SIG-M5 treated with dmso at 0.1 percent for 504 hours (cell line): ENCODE data around the gene TRPM6.
A peak's percentile ranks its signal among the peaks of the same experiment; 100 is the strongest.
"Not testable (repeated sequence)": the region's sequence is repeated elsewhere in the genome, so short reads cannot be mapped to it uniquely, and the experiment has no call there.

Experiments used
- DNase-seq: peaks from one replicate; lab custom pipeline; 2025; ENCODE audit not compliant: unreplicated experiment; lab: John Stamatoyannopoulos, UW

The TRPM6 gene

DNA sequence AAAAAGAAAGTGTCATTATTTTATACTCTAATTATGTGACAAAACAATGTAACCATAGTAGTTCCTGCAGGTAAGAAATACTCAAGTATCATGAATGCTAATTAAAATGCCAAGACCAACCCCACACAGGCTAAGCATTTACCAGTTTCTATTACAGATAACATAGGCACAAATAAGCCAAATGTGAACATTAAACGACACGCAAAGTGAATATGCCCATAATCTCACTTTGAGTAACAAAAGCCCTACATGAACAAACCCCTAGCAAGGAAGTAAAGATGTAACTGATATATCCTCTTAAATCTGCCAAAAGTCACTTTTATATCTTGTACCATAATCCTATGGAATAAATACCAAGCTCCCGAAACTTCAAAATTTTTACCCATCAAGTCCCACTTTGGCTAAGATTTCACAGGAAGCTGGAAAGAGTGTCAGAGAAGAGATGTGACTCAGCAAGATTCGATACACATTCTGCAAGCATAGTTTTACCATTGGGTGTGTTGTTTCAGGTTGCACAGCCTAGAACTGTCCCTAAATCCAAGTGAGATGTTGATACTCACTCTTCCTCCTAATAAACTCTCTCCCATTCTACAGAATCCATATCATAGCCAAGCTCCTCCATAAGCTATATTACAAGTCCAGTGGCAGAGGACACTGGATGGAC, 28.8 kb downstream of the TRPM6 start:
- DNase-seq, result no peak

DNA sequence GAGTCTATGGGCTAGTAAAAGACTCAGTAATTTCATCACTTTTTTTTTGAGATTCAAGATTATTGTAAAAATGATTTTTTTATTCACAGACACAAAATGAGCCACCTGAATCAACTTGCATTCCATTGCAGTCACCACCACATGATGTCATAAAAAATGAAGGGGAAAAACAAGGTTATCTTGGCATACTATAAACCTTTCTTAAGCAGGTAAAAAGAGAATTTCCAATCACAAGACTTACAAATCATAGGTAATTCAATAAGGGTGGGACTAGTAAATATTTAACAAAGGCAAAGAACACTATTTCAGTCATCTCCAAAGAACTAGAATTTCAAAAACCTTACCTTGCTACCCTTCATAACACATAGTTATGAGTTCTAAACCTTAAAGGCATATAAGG, 30.7 kb downstream of the TRPM6 start:
- no peak for DNase-seq

DNA sequence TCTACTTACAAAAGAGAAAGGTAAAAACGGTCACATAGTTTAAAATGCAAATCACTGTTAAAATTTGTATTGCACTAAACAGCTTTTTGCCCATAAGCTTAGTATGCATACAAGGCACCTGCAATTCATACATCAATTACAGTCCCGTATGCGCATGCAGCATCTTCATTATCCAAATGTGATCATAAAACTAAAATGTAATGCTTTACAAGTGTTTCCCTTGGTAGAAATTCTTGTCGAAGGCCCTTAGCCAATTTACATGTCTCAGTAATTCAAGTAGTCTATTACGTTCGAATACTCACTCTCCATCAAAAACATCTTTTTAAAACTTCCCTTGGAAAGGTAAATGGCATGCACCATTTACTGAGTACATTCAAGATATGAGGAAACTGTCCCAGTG, 32.6 kb downstream of the TRPM6 start:
- DNase-seq, result no peak

DNA sequence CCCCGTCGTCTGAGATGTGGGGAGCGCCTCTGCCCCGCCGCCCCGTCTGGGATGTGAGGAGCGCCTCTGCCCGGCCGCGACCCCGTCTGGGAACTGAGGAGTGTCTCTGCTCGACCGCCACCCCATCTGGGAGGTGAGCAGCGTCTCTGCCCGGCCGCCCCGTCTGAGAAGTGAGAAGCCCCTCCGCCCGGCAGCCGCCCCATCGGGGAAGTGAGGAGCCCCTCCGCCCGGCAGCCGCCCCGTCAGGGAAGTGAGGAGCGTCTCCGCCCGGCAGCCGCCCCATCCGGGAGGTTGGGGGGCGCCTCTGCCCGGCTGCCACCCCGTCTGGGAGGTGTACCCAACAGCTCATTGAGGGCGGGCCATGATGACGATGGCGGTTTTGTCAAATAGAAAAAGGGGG, 34.7 kb downstream of the TRPM6 start:
- DNase-seq, result not testable (repeated sequence)

DNA sequence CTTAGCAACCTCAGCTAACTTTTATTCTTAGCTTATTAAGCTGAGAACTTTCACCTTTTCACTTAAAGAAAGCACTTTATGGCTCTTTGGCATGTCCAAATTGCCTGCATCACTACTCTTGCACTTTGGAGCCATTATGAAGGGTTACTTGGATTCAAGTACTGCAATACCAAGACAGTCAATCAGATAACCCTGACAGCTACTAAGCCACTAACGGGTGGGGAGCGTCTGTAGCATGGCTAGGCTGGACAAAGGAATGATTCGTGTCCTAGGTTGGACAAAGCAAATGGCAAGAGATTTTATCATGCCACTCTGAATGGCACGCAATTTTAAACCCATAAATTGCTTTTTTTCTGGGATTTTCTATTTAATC, 39.6 kb downstream of the TRPM6 start:
- DNase-seq, result no peak

DNA sequence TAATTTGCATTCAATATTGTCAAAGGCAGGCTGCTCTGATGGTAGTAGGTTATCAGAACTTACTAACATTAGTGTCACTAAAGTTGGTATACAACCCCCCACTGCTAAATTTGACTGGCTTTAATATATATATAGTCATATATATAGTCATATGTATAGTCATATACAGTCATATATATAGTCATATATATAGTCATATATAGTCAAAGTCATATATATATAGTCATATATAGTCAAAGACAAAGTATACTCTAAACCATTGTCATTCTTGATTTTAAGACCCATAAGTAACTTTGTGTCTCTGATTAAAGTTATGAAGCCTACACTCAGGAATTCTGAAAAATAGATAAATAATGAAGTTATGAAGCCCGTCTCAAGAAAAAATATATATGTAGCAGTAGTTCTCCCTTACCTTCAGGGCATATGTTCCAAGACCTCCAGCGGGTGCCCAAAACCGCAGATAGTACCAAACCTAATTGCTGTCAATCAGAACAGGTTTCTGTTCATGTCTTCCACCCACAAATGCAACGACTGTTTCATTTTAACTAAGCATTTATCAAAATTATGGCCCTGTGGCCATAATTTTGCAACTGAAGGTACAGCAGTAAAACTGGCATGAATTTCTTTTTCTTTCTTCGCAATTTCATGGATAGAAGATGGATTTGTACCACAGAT, 40.1 kb downstream of the TRPM6 start:
- DNase-seq, result no peak

DNA sequence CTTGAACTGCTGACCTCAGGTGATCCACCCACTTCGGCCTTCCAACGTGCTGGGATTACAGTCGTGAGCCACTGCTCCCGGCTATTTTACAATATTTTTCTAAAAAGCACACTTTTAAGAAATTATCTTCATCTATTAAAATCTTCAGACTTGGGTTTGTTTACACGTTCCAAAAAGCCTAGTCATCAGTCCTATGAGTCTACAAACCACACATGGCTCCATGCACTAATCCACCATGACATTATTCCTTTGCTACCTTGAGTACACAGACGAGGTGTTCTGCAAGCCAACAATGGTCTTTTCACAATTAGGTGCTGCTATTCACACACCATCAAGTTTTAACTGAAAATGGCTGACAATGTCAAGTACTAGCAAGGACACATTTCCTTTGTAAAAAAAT, 41.0 kb downstream of the TRPM6 start:
- no peak for DNase-seq

DNA sequence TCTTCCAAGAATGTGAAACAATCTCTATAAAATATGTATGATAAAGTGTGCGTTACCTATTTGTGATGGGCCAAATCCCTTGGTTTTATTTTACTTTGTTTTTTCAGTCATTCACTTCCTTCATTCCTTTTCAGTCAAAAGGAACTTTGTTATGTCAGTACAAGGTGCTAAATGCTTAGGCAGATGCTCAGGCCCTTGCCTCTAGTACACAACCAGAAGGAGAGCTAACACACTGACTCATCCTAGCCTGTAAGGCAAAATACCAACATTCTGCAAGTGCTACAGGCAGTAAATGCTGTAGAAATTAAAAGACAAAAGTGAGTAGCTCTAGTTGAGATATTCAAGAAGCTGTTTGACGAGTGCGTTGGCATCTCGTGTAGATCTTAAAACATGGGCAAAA, 49.4 kb downstream of the TRPM6 start:
- no peak for DNase-seq

DNA sequence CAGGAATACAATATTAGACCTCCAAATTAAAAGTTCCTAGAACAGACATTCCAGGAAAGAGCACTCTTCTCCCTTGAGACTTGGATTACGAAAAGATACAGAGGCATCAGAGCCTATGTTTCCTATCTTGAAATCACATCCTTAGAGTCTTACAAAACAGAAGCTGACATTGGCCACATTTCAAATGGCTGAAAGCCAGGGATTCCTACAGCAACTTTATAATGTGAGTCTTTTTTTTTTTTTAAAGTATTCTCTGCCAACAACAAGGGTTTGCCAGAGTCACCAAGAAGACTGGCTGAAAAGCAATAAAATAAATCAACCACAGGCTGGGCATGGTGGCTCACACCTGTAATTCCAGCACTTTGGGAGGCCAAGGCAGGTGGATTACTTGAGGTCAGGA, 63.1 kb downstream of the TRPM6 start:
- no peak for DNase-seq

DNA sequence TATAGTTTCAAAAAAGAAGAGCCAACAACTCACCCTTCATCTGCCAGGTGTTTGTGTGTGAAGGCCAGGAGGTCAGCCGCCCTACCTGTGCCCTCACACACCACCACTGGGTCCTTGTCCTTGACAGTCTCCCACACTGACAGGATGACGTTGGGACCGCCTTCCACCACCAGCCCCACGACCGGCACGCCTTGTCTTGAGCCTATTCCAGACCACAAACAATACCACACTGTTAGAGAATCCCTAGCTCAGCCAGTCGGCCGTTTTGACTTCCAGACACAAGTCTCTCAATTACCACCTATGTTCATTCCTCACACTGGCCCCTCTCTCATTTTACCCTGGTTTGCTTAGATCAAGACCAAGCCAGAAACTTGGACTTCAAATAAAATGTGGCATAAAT, 66.1 kb downstream of the TRPM6 start:
- DNase-seq, result no peak

DNA sequence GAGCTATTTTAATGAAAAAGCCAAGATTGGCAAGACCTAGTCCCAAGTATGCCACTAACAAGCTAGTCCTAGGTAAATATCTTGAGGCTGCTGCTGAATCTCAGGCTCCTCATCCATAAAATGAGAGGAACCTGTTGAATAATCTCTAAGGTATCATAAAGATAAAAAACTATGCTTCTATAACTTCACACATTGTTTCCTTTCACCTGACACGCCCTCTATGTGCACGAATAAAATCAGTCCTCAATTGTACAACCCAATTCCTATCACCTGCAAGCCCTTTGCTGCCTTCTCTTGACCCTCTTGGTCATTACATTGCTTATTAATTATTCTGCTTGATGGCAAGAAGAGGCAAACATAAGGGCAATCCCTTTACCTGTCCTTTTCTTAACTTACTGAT, 69.9 kb downstream of the TRPM6 start:
- no peak for DNase-seq

DNA sequence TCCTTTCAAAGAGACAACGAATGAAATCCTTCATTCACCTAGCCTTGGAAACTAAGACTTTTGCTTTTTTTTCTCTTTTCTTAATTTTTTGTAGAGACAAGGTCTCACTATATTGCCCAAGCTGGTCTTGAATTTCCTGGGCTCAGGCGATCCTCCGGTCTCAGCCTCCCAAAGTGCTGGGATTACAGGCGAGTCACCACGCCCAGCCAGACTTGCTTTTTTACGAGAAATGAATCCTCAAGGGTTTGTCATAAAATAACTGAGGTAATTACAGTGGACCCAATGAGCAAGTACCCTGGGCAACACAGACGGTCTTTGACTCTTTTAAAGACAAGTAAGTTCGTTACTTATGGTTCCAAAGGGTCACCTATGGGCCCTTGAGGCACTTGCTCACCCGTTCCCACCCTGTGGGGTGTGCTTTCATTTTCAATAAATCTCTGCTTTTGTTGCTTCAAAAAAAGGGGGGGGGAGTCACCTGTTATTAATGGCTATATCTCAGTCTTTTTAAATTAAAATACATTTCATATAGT, 70.4 kb downstream of the TRPM6 start:
- DNase-seq, result no peak

DNA sequence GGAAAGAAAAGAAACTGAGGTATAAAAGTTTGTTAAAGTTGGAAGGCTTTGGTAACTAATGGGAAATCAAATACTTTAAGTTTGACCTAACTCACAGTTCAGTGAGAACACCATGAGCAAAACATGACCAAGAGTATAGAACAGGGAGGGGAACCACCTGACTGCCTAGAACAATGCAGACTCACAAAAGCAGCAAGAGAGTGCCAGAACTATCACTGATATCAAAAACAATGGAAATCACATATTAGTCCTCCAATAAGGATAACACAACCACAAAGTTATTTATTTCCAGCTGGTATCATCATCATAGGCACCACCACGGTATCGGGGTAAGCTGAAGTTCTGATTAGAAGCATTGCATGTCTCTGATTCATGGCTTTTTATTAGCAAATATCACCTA, 77.5 kb downstream of the TRPM6 start:
- no peak for DNase-seq

DNA sequence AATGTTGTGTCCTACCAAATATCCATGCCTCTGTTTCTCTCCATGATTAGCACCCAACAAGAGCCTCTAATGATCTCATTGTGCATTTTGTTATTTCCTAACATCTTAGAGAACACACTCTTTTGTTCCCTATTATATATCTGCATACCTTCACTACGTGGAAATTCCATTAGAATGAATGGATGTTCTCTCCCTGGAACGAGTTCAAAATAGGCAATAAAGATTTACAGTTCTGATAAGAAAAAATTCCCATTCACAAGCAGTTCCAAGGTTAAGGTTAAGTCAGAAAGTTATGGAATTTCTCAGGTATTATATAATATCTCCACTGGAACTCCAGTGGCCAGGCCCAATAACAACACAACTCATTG, 83.7 kb downstream of the TRPM6 start:
- no peak for DNase-seq

DNA sequence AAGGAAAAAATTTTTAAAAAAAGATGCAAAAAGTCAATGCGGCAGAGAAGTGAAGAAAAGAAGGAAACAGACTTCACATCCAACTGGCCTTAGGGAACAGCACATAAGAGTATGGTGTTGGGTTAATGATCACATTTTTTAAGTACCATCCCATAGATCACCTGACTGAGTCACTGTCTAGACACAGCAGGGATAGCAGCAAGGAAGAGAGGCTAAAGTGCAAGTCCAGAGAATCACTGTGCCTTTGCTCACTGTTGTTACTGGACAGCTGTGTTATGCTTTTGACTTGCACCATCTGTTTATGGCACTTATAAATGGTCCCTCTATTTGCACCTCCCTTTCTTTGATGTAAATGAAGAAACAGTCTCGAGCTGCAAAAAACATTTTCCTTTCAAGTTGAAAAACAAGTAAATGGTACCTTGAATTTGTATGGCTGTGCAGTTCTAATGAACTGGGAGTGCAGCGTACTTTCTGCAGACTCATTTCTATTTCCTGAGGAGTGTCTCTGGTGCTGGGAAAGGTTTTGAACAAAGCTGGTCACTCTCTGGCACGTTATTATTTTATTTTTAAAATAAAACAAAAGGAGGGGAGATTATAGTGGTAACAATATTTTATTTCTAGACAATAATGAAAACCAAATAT, 84.2 kb downstream of the TRPM6 start:
- DNase-seq, result no peak

DNA sequence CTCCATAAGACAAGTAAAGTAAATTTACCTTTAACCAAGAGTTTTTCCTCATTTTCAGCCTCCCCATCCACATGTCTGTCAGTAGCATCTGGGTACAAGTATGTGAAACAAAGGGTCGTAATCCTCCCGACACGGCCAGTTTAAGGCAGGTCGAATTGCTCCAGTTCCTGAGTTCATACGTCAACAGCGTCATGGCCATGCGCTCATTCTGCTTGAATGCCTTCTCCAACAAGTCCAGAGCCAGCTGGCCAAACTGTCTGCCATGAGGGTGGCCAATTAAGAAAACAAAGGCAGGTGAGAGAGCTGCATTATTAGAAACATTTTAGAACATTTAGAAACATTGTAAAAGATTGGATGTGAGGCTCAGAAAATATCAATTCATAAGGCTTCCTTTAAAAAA, 87.5 kb downstream of the TRPM6 start:
- DNase-seq, result no peak

DNA sequence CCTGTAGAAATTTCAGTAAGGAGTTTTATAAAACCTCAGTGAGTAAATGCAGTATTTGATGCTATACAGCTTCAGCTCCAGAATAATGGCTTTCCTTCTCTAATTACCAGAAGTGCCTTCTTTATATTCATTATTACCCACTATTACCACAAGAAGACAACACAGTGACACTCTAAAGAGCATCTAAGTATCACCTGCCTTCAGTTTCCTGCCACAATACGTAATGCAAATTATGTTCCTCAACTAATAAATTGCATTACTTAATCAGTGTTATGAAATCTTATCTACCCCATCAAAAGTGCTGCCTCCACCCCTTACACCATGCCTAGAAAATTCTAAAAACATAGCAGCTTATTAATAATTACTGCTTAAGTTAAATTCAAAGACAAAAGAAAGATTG, 91.9 kb downstream of the TRPM6 start:
- no peak for DNase-seq

DNA sequence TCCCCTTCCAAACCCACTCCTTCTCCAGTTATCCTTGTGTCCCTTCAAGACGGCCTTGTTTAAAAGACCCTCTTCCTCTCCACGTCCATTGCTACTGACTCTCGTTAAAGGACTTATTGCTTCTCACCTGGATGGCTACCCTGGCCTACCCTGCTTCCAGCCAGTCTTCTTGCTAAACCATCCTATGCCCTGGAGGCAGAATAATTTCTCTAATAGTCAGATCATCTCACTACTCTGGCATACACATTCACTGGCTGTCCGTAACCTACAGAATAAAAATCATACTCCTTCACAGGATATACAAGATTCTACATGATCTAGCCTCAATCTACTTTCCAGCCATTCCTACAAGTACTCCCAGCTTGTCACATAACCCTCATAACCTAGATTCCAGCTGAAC, 92.6 kb downstream of the TRPM6 start:
- no peak for DNase-seq

DNA sequence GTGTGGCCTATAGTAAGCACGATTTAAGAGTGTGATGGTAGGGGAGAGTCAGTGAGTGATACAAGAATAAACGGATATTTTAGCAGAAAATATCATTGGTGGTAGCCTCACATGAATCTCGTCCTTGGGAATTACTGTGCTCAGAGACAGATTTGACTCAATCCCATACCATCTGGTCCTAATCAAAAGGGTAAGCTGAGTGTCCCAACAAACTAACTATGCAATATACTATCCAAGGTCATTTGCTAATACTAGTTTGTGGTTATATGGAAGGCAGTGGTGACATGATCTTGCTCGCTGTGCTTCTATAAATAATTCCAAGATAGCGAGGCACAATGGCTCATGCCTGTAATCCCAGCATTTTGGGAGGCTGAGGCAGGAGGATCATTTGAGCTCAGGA, 103.2 kb downstream of the TRPM6 start:
- no peak for DNase-seq

DNA sequence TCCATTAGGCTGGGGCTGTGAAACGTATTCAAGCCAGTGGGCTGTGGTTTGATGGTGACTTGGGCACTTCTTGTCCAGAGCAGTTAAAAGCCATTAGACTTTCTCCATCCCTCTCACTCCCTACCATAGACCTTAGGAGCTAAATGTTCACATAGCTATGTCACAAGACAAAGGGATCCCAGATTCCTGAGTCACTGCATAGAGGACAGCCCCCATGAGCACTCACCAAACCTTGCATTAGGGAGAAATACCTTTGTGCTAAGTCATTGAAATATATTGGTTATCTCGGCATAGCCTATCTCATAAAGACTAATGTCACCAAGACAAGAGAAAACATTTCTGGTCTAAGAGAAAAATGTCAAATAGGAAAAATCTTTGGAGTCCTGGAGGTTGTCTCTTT, 104.3 kb downstream of the TRPM6 start:
- no peak for DNase-seq

DNA sequence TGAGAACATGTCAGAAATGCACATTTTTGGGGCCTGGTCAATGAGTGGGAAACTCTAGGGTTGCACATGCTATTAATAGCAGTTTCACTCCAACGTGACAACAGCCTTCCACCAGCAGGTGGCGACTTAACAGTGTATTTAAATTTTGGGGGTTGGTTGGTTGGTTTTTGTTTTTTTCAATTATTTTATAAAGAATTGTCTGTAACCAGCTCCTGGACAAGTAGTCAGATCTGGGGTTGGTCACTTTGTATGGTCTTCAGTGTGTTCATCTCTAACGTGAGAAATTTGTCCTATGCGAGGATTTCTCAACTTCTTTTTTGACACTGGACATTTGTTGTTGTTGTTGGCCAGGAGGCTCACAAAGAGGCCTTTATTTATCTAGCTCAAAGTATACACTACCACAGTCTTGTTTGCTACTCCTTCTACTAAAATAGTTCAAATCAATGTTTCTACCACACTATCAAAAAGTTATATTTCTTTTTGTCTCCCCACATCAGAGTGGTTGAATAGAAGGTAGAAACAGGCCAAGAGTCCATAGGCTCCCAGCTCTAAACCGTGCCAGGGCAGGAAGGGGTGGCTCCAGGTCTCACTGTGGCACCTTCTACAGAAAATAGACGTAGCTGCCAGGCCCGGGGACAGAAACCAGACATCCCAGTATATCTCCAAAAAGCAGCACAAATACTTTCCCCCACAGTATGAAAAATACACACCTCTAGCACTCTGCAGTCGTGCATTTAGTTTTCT, 110.4 kb downstream of the TRPM6 start:
- peak; percentile 25 for DNase-seq

DNA sequence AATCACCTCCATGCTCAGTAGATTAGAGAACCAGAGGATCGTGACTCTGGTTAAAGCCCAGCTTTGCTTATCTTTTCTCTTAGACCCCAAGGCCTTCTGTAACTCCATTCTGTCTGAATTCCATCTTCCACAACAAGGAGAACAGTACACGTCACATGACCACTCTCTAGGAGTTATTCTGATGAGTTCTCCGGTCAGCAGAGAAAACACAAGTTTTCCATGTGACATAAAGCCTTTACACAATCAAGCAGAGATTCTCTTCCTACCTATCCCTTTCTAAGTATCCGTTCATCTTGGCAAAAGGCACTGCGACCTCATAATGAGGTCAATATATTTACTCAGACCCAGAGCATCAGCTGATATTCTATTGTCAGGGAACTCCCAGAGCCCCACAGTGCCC, 112.3 kb downstream of the TRPM6 start:
- no peak for DNase-seq
